SK-MEL-5 (cell line): ENCODE results near the gene TTR. TPM values are rescaled to one million over a fixed set of nuclear protein-coding genes. Genes with fewer than 3 reads are reported as not detected.

Experiments used
- DNase-seq: peaks from one replicate; pipeline ENCODE4 v3.0.0-alpha.2; 2016; ENCODE audit warnings: low read depth, low spot score
- in situ Hi-C: cut with HindIII; loops from 2 replicates; pipeline ENCODE4 v1.10.0; 2016; ENCODE audit warnings: low sequenced_read_pairs, high pct_unique_total_duplicates, low pct_unique_long_range_greater_than_20kb
- total RNA-seq: library from RNA; depleted of rRNA; stranded (reverse); fragments of >200 nt; shearing (Covaris generic); gene quantifications from 2 replicates; pipeline ENCODE4 v1.2.3, GENCODE V29; 2014

Gene TTR
- total RNA-seq, 1 experiment from 2014 or later, result 0.18 TPM

GRCh38 chr18:31603315-31603714 lies 11.6 kb downstream of the TTR start:
- DNase-seq, result no peak
- in situ Hi-C loops, result no loop called here

GRCh38 chr18:31606265-31606664 lies 14.6 kb downstream of the TTR start:
- in situ Hi-C loops, result no loop called here
- no peak for DNase-seq

- in situ Hi-C loops, result no loop called here
- no peak for DNase-seq
Measured at GRCh38 chr18:31607384-31607783, 15.7 kb downstream of the TTR start.

- DNase-seq, result no peak
- in situ Hi-C loops, result no loop called here
Measured at GRCh38 chr18:31609886-31610285, 18.2 kb downstream of the TTR start.

GRCh38 chr18:31610286-31611205 lies 18.9 kb downstream of the TTR start:
- DNase-seq, result peak; percentile 55
- in situ Hi-C loops, result no loop called here

GRCh38 chr18:31611511-31611910 lies 19.8 kb downstream of the TTR start:
- no peak for DNase-seq
- in situ Hi-C loops, result no loop called here

- in situ Hi-C loops, result no loop called here
- no peak for DNase-seq
Measured at GRCh38 chr18:31612124-31612523, 20.4 kb downstream of the TTR start.

GRCh38 chr18:31614044-31614443 lies 22.4 kb downstream of the TTR start:
- in situ Hi-C loops, result no loop called here

GRCh38 chr18:31616586-31616985 lies 24.9 kb downstream of the TTR start:
- in situ Hi-C loops, result no loop called here

More at GRCh38 chr18:31614044-31614443, 22.4 kb downstream of the TTR start:
- DNase-seq, result no peak

GRCh38 chr18:31617031-31617717 lies 25.5 kb downstream of the TTR start:
- DNase-seq, result no peak
- in situ Hi-C loops, result no loop called here

More at GRCh38 chr18:31616586-31616985, 24.9 kb downstream of the TTR start:
- DNase-seq, result no peak

GRCh38 chr18:31618801-31619200 lies 27.1 kb downstream of the TTR start:
- no peak for DNase-seq
- in situ Hi-C loops, result no loop called here

- in situ Hi-C loops, result no loop called here
- DNase-seq, result no peak
Measured at GRCh38 chr18:31619291-31619690, 27.6 kb downstream of the TTR start.

- no peak for DNase-seq
- in situ Hi-C loops, result no loop called here
Measured at GRCh38 chr18:31624892-31625640, 33.4 kb downstream of the TTR start.

GRCh38 chr18:31626409-31626808 lies 34.7 kb downstream of the TTR start:
- peak; percentile 13 for DNase-seq
- in situ Hi-C loops, result no loop called here

- no peak for DNase-seq
- in situ Hi-C loops, result no loop called here
Measured at GRCh38 chr18:31630549-31630948, 38.9 kb downstream of the TTR start.

GRCh38 chr18:31631526-31631925 lies 39.8 kb downstream of the TTR start:
- in situ Hi-C loops, result no loop called here
- DNase-seq, result no peak

GRCh38 chr18:31632356-31632755 lies 40.7 kb downstream of the TTR start:
- in situ Hi-C loops, result no loop called here
- no peak for DNase-seq
